Prostate gland (tissue), 2 donors: Measurements from ENCODE around the gene NDUFA13.

Source experiments
- CTCF ChIP-seq, 4 experiments: fragments of 200-600 bp in 2 of 4; fragments of 450-650 bp in 2 of 4; sonication (generic) in 2 of 4; IDR thresholded peaks; 1 replicate in 3 of 4; 2 replicates in 1 of 4; pipeline ENCODE4 v1.5.1; 2016 to 2019; ENCODE audit warnings: antibody characterized with exemption in 4 of 4, mild to moderate bottlenecking in 2 of 4, moderate library complexity in 2 of 4
- POLR2A ChIP-seq: fragments of 450-650 bp; IDR thresholded peaks from one replicate; pipeline ENCODE4 v1.6.1; 2016; ENCODE audit warnings: antibody characterized with exemption, mild to moderate bottlenecking

- no peak for TF ChIP-seq CTCF (IDR thresholded peaks at IDR 0.05)
- no peak for TF ChIP-seq POLR2A
Observed at GRCh38 chr19:19513682-19514081, 2.3 kb upstream of the NDUFA13 start.
